A549 treated with RU486 at 1 μM for 4 hours (cell line): ENCODE results near the gene SETD5. TPM values are rescaled to one million over a fixed set of nuclear protein-coding genes. Genes with fewer than 3 reads are reported as not detected.

Experiments used
- total RNA-seq: library from RNA; stranded (reverse); fragments of 200-300 nt; extraction: Qiagen RNA extraction; gene quantifications from 5 replicates; pipeline ENCODE4 v1.2.3, GENCODE V29; 2022; ENCODE audit warnings: low read depth

Gene SETD5, protein sequence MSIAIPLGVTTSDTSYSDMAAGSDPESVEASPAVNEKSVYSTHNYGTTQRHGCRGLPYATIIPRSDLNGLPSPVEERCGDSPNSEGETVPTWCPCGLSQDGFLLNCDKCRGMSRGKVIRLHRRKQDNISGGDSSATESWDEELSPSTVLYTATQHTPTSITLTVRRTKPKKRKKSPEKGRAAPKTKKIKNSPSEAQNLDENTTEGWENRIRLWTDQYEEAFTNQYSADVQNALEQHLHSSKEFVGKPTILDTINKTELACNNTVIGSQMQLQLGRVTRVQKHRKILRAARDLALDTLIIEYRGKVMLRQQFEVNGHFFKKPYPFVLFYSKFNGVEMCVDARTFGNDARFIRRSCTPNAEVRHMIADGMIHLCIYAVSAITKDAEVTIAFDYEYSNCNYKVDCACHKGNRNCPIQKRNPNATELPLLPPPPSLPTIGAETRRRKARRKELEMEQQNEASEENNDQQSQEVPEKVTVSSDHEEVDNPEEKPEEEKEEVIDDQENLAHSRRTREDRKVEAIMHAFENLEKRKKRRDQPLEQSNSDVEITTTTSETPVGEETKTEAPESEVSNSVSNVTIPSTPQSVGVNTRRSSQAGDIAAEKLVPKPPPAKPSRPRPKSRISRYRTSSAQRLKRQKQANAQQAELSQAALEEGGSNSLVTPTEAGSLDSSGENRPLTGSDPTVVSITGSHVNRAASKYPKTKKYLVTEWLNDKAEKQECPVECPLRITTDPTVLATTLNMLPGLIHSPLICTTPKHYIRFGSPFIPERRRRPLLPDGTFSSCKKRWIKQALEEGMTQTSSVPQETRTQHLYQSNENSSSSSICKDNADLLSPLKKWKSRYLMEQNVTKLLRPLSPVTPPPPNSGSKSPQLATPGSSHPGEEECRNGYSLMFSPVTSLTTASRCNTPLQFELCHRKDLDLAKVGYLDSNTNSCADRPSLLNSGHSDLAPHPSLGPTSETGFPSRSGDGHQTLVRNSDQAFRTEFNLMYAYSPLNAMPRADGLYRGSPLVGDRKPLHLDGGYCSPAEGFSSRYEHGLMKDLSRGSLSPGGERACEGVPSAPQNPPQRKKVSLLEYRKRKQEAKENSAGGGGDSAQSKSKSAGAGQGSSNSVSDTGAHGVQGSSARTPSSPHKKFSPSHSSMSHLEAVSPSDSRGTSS (N-terminal part only)
- 44.9 to 52.8 TPM (median 47.9 TPM) in 5 replicates for total RNA-seq

DNA sequence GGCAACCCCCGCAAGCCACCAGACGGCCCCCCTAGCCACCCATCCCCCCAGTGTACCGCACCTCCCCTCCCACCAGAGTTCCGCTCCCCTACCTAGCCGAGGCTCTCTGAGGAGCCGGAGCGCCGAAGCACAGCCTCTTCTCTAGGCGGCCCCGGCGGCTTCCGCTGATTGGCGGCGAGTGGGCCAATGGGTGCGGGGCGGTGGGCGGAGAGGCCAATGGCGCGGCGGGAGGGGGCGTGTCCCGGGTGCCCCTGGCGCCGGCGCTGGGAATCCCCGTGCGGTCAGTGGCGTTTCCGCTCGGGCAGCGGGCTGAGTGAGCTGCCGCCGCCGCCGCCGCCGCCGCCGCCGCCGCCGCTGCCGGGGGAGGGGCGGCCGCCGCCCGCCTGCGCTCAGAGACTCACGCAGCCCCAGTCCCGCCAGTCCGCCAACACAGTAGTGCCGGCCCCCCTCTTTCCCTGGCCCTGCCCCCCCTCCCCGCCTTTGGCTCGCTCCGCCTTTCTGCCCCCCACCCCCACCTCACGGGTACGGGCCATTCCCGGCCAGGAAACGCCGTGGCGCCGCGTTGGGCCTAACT is at the start of gene SETD5:
Gene SETD5 (plus strand): TSS at position 284 of the 574 bp plus-strand sequence. CDS start 31,324 bp downstream, outside the sequence.

DNA sequence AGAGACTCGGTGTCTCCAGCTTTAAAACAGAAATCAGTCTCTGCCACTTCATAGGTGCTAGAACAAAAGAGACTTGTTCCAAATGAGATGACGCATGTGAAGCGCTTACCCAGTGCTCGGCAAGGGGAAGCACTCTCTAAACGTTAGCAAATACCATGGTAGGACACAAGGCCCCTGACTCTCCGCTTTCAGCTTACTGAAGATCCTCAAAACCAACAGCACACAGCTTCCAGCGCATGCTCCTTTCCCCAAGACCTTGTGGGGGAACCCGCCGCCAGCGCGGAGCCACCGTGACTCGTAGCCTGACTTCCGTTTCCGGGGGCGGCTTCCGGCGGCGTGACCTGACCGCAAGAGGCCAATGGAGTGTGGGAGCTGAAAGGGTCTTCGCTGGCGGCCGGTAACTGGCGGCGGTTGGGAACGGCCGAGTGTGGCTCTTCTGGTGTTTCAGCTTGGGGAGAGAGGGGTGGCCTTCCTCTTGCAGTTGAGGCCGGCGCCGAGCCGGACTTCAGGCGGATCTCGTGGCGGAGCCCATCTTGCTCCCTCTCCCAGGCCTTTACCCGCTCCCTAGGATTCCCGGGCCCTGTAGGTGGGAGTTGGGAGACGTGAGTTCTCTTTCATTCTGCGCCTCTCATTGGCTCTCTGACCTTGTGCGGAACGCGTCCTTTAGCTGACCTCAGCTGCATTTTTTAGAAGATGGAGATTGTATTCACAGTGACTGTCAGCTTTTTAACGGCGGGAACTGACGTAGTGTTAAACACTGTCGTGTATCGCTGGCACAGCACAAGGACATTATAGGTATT is 34.5 kb upstream of the SETD5 start, which contains the start of gene THUMPD3:
Gene THUMPD3 (plus strand): TSS at position 324 of the 800 bp plus-strand sequence. CDS start 2,015 bp downstream, outside the sequence.

Other genes with a start within 250 kb of the SETD5 start
- gene SRGAP3, start 148.0 kb upstream of the SETD5 start, total RNA-seq, result 0.19 to 0.95 TPM (median 0.77 TPM) in 5 replicates
- 50.8 to 65.8 TPM (median 51.6 TPM) in 5 replicates for gene THUMPD3, start 34.6 kb upstream of the SETD5 start, total RNA-seq
- gene LHFPL4, start 156.2 kb downstream of the SETD5 start, total RNA-seq, result 0.05 to 0.27 TPM (median 0.16 TPM) in 4 of 5 replicates, not detected in the other